ENCODE data around the gene ASS1. TPM values are rescaled to one million over a fixed set of nuclear protein-coding genes. Genes with fewer than 3 reads are reported as not detected.

ASS1 gene
- total RNA-seq, 1 experiment from 2014 or later = 26.2 TPM

GRCh38 chr9:130409246-130409645 lies 35.5 kb upstream of the ASS1 start:
- POLR2A ChIA-PET = no interaction called here
- DNase-seq (ENCODE audit: low read depth, low spot score) (no peak), ATAC-seq (no peak)
- Histone ChIP-seq H3K27me3 (ENCODE audit: control insufficient read depth, insufficient read depth, low read length) (no peaks in the 10 kb centered on the region), H3K27ac (ENCODE audit: low read length) (no peak overlapping the region), H3K4me3 (ENCODE audit: low read depth in 2 of 2, low read length in 2 of 2) (no peak overlapping the region), H3K36me3 (ENCODE audit: control insufficient read depth, insufficient read depth, low read length) (no peaks in the 10 kb centered on the region), H3K4me1 (ENCODE audit: control insufficient read depth, insufficient read depth, low read length) (no peaks in the 10 kb centered on the region), H3K9me3 (ENCODE audit: control insufficient read depth, insufficient read depth, low read depth, low read length) (no peaks in the 10 kb centered on the region)
- TF ChIP-seq CTCF (IDR thresholded peaks at IDR 0.05) (no peak), SIN3A (IDR thresholded peaks at IDR 0.05; ENCODE audit: borderline replicate concordance, insufficient read depth, low read depth, low read length) (no peak), TCF7L2 (IDR thresholded peaks at IDR 0.05; ENCODE audit: low read depth, low read length) (no peak), REST (IDR thresholded peaks at IDR 0.05; ENCODE audit: insufficient read depth in 1 of 2, low read depth in 2 of 2, low read length in 1 of 2) (no peak), POLR2AphosphoS5 (IDR thresholded peaks at IDR 0.05; ENCODE audit: low read depth, low read length) (no peak)
- intact Hi-C loops (cut with micrococcal nuclease; ENCODE audit: unreplicated experiment) (no loop called here), in situ Hi-C loops (cut with HindIII; ENCODE audit: low pct_unique_long_range_greater_than_20kb, low sequenced_read_pairs) (no loop called here)
- CTCF ChIA-PET = no interaction called here
- BruUV-seq (replicated peaks) = no TSS peak

- no peak overlapping the region for H3K4me3 ChIP-seq (ENCODE audit: low read depth in 2 of 2, low read length in 2 of 2)
- POLR2A ChIA-PET = no interaction called here
- no peak for TF ChIP-seq POLR2AphosphoS5 (IDR thresholded peaks at IDR 0.05; ENCODE audit: low read depth, low read length)
- no peak for TF ChIP-seq SIN3A (IDR thresholded peaks at IDR 0.05; ENCODE audit: borderline replicate concordance, insufficient read depth, low read depth, low read length)
- no peak for TF ChIP-seq TCF7L2 (IDR thresholded peaks at IDR 0.05; ENCODE audit: low read depth, low read length)
- no peak for TF ChIP-seq REST (IDR thresholded peaks at IDR 0.05; ENCODE audit: insufficient read depth in 1 of 2, low read depth in 2 of 2, low read length in 1 of 2)
- TF ChIP-seq CTCF (IDR thresholded peaks at IDR 0.05) = no peak
- H3K27me3 ChIP-seq (ENCODE audit: control insufficient read depth, insufficient read depth, low read length) = no peaks in the 10 kb centered on the region
- in situ Hi-C loops (cut with HindIII; ENCODE audit: low pct_unique_long_range_greater_than_20kb, low sequenced_read_pairs) = no loop called here
- intact Hi-C loops (cut with micrococcal nuclease; ENCODE audit: unreplicated experiment) = loop anchor here (10.0 kb wide), 1 partner anchor 166 kb away; no protein-coding TSS in a partner anchor
- DNase-seq (ENCODE audit: low read depth, low spot score) = no peak
- H3K36me3 ChIP-seq (ENCODE audit: control insufficient read depth, insufficient read depth, low read length) = no peaks in the 10 kb centered on the region
- no peak overlapping the region for H3K27ac ChIP-seq (ENCODE audit: low read length)
- no TSS peak for BruUV-seq (replicated peaks)
- CTCF ChIA-PET = no interaction called here
- no peak for ATAC-seq
- no peaks in the 10 kb centered on the region for H3K9me3 ChIP-seq (ENCODE audit: control insufficient read depth, insufficient read depth, low read depth, low read length)
- no peaks in the 10 kb centered on the region for H3K4me1 ChIP-seq (ENCODE audit: control insufficient read depth, insufficient read depth, low read length)
Measured at GRCh38 chr9:130410443-130410842, 34.3 kb upstream of the ASS1 start.
